ENCODE results near the gene GATAD2A.
"Not testable (repeated sequence)": the region's sequence is repeated elsewhere in the genome, so short reads cannot be mapped to it uniquely, and the experiment has no call there.

The GATAD2A gene

DNA sequence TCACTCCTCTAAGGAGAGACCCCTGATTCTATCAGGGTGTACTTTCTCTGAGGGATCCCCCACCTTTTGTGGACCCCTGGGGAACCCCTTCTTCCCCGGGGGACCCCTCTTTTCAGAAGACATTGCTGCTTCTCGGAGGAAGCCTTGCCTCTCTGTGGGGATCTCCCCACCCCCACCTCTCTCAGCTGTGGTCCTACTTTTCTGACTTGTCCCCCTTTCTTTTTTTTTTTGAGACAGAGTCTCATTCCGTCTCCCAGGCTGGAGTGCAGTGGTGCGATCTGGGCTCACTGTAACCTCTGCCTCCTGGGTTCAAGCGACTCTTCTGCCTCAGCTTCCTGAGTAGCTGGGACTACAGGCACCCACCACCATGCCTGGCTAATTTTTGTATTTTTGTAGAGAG lies 18.4 kb upstream of the GATAD2A start:
- Histone ChIP-seq H3K4me3 (peak overlapping the region; percentile 96), H4K20me1 (0 out of 2 replicates have a peak, but pooled peaks cover 9% of the 10 kb centered on the region), H3K4me1 (peaks cover 78% of the 10 kb centered on the region), H3K9ac (peak overlapping the region; percentile 97), H3K27me3 (no peaks in the 10 kb centered on the region), H3K4me2 (peak overlapping the region; percentile 94), H3K27ac (peak overlapping the region; percentile 96), H3K9me3 (no peaks in the 10 kb centered on the region), H3K36me3 (0 out of 2 replicates have a peak, but pooled peaks cover 3% of the 10 kb centered on the region)
- no peak for TF ChIP-seq Cebpa-rat (IDR thresholded peaks at IDR 0.05)

DNA sequence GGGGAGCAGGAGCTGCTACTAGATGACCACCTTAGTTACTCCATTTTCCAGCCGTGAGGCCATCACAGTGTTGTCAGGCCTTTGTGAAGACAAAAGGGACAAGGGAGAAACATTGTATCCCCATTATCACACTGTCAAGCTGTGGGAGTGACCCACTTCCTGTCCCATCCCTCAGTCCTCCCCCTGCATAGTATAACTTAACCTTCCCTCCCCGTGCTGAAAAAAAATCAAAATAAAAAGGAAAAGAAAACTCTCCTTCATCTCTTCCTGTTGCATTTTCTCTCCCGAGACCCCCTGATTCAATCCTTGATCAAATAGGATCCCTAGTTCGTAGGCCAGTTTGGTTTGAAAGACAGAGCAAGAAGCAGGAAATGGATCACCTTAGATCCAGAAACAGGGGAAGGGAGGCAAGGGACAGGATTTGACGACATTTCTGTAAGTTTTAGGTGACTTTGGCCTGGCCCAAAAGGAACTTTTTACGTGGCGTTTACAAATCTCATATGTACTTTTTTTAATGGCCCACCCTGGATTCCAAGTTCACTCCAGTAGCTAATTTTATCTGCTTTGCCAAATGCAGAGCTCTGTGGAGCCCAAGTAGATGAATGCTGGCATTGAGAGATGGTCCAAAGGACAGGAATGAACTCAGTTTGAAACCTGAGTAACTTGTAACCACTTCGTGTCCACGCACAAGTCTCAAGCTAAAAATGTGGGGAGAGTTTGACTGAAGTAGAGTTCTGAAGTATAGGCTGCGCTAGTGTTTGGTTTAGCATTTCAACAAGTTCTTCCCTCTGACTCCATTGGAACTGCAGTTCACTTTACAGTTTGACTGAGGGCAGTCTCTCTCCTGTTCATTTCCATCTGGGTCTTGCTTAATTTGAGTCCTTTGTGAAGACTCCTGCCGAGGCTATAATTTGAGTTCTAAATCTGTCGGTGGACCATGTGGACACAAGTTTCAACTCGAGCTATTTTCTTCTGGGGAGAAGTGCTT lies 16.6 kb upstream of the GATAD2A start:
- H3K4me1 ChIP-seq: peaks cover 86% of the 10 kb centered on the region
- TF ChIP-seq Cebpa-rat (IDR thresholded peaks at IDR 0.05): no peak
- peak overlapping the region; percentile 39; the same call in 1 of the 2 replicates for H3K4me3 ChIP-seq
- H4K20me1 ChIP-seq: peaks cover 11% of the 10 kb centered on the region; the same call in 1 of the 2 replicates
- H3K9ac ChIP-seq: peak overlapping the region; percentile 55
- H3K27me3 ChIP-seq: no peaks in the 10 kb centered on the region
- peak overlapping the region; percentile 94 for H3K4me2 ChIP-seq
- 0 out of 2 replicates have a peak, but pooled peaks cover 3% of the 10 kb centered on the region for H3K36me3 ChIP-seq
- peak overlapping the region; percentile 96 for H3K27ac ChIP-seq
- H3K9me3 ChIP-seq: no peaks in the 10 kb centered on the region

DNA sequence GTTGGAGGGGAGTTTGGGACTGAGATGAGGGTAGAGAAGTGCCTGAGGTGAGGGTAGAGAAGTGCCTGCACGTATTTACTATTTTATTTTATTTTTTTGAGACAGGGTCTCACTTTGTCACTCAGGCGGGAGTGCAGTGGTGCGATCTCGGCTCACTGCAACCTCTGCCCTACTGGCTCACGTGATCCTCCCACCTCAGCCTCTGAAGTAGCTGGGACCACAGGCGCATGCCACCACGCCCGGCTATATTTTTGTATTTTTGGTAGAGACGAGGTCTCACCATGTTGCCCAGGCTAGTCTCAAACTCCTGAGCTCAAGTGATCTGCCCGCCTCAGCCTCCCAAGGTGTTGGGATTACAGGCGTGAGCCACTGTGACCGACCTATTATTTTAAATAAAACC lies 15.8 kb upstream of the GATAD2A start:
- not testable (repeated sequence) for H3K36me3 ChIP-seq, H3K27me3 ChIP-seq, H3K9me3 ChIP-seq
- H4K20me1 ChIP-seq: peaks cover 19% of the 10 kb centered on the region; the same call in 1 of the 2 replicates
- H3K4me1 ChIP-seq: peaks cover 86% of the 10 kb centered on the region
- H3K4me2 ChIP-seq: peak overlapping the region; percentile 94
- H3K27ac ChIP-seq: peak overlapping the region; percentile 96
- H3K4me3 ChIP-seq: peak overlapping the region; percentile 2; the same call in 1 of the 2 replicates
- H3K9ac ChIP-seq: peak overlapping the region; percentile 55; the same call in 1 of the 2 replicates

DNA sequence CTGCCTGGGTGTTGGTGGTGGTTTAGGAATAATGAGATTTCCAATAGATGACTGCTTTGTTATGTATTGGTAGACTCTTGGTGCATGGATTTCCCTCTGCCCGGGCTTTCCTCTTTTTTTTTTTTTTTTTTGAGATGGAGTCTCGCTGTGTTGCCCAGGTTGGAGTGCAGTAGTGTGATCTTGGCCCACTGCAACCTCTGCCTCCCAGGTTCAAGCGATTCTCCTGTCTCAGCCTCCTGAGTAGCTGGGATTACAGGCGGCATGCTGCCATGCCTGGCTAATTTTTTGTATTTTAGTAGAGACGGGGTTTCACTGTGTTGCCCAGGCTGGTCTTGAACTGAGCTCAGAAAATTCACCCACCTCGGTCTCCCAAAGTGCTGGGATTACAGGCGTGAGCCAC lies 11.1 kb upstream of the GATAD2A start:
- not testable (repeated sequence) for H3K4me3 ChIP-seq, H3K9me3 ChIP-seq, H3K27me3 ChIP-seq, H3K36me3 ChIP-seq
- H3K4me2 ChIP-seq: peak overlapping the region; percentile 94
- peaks cover 99% of the 10 kb centered on the region for H3K4me1 ChIP-seq
- H4K20me1 ChIP-seq: peaks cover 36% of the 10 kb centered on the region
- peak overlapping the region; percentile 96 for H3K27ac ChIP-seq
- peak overlapping the region; percentile 25; the same call in 1 of the 2 replicates for H3K9ac ChIP-seq

DNA sequence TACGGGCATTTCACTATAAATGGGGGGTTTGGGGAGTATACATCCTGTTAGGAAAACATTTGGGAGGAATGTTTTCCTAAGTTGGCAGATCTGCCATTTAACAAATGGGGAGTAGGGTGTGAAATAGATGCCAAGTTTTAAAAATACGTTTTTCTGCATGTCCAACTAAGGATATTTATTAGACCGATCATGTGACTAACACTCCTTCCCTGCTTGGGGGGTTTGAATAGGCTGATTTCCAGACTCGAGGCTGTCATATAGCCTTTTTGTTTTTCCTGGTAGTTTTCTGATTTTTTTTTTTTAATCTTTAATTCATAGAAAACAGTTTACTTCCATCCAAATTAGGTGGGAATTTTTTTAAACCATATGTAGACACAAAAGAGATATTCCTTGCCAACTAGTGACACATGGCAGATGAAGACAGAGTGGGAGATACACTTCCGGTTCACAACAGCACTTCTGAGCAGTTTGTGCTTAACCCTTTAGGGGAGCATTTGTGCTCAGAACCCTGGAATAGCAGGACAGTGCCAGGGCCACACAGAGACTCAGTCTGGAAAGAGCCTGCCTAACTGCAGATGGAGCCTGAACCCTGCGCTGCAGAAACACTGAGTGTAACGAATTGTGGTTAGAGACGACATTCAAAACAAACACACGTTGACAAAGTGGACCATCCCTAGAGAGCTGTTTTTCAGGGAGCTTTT lies 5.6 kb upstream of the GATAD2A start:
- Histone ChIP-seq H3K4me3 (no peak overlapping the region; the same call in 1 of the 2 replicates), H3K4me2 (peak overlapping the region; percentile 73), H3K27me3 (no peaks in the 10 kb centered on the region), H3K9ac (peak overlapping the region; percentile 36), H3K27ac (peak overlapping the region; percentile 45), H4K20me1 (peaks cover 67% of the 10 kb centered on the region), H3K36me3 (no peaks in the 10 kb centered on the region), H3K9me3 (no peaks in the 10 kb centered on the region), H3K4me1 (peaks cover 95% of the 10 kb centered on the region)
- no peak for TF ChIP-seq Cebpa-rat (IDR thresholded peaks at IDR 0.05)

DNA sequence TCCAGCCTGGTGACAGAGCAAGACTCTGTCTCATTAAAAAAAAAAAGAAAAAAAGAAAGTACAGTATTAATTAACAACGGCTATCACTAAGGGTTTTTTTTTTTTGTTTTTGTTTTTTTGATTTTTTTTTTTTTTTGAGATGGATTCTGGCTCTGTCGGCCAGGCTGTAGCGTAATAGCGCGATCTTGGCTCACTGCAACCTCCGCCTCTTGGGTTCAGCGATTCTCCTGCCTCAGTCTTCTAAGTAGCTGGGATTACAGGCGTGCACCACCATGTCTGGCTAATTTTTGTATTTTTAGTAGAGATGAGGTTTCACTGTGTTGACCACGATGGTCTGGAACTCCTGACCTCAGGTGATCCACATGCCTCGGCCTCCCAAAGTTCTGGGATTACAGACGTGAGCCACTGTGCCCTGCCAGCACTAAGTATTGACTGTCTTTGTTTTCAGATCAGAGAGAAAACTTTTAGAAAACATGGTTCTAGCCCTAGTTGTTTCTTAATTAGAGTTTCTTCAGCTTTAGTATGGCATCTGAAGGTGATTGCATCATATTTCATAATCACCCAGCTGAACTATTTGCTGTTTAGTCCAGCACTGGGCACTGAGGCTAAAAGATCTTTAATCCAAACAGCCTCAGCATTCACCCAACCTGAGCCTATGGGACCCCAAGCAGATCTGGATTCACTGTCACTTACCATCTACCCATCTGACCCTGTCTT lies 2.7 kb upstream of the GATAD2A start:
- no peaks in the 10 kb centered on the region for H3K36me3 ChIP-seq
- no peaks in the 10 kb centered on the region for H3K9me3 ChIP-seq
- H3K4me3 ChIP-seq: no peak overlapping the region
- peak overlapping the region; percentile 29 for H3K4me2 ChIP-seq
- peak; percentile 80 for TF ChIP-seq Cebpa-rat (IDR thresholded peaks at IDR 0.05)
- H3K9ac ChIP-seq: no peak overlapping the region
- H3K4me1 ChIP-seq: peaks cover 86% of the 10 kb centered on the region
- peaks cover 66% of the 10 kb centered on the region for H4K20me1 ChIP-seq
- no peaks in the 10 kb centered on the region for H3K27me3 ChIP-seq
- peak overlapping the region; percentile 8; the same call in 1 of the 2 replicates for H3K27ac ChIP-seq

DNA sequence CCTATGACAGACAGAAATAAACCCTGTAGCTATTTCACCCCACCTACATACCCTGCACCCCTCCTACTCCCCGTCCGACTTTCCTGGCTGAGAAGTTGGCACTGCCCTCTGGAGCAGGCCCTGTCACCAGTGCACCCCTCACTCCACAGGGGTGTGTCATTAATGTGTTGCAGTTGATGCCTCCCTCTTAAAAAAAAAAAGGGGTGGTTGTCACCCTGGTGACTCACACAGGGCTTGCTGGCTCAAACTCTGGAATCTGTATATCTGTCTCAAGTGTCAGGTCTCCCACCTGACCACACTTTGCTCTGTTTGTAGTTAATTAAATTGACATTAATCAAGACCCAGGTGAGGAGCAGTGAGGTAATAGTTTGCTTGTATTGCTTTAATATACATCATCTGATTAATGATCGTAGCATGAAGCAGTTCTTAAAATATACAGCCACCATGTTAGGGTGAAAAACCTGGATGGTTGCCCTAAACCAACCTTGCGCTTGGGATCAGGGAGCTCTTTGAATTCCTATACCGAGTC lies 2.0 kb upstream of the GATAD2A start:
- H3K27ac ChIP-seq: no peak overlapping the region

DNA sequence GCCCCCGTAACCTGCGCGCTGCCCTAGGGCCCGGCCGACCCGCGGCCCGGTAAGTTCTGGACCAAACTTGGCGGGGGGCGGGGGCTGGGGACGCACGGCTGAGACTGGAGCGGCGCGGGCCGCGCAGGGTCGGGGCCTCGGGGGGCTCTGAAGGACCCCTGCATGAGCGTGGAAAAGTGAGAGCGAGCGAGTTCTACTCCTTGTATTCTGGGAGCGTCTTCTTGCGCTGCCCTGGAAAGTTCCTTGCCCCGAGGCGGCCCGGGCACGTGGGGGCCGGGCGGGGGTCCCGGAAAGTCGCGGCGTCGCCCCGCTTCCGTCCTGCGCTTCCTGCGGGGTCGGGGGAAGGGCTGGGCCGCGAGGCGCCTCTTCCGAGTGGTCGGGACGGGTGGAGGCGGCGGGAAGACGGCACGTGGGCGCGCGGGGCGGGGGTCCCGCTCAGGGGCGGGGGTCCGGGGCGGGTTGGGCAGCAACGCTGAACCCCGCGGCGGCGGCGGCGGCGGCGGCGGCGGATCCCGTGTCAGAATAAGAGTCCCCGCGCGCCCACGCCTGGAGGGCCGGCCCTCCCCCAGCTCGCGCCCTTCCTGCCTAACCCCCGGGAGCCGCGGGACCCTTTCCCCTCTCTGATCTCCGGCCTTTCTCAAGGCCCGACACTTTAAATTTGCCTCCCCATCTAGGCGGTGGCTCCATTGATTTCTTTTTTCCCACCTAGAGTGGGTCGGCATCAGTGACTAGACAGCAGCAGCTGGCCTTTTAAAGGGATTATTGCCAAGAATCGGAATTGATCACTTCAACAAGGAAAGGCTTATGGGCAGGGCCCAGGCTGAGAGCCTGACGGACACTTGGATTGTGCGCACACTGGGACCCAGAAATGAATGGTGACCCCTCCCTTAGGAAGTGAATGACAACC lies 749 bp downstream of the GATAD2A start:
- peak overlapping the region; percentile 94 for H3K9ac ChIP-seq
- H3K27ac ChIP-seq: peak overlapping the region; percentile 95
- no peak for TF ChIP-seq Cebpa-rat (IDR thresholded peaks at IDR 0.05)
- no peaks in the 10 kb centered on the region for H3K9me3 ChIP-seq
- peaks cover 79% of the 10 kb centered on the region for H4K20me1 ChIP-seq
- H3K36me3 ChIP-seq: peaks cover 9% of the 10 kb centered on the region
- H3K4me2 ChIP-seq: peak overlapping the region; percentile 96
- peak overlapping the region; percentile 88 for H3K4me3 ChIP-seq
- H3K27me3 ChIP-seq: no peaks in the 10 kb centered on the region
- peaks cover 86% of the 10 kb centered on the region for H3K4me1 ChIP-seq

More for the DNA sequence above, 2.0 kb upstream of the GATAD2A start:
- Histone ChIP-seq H3K4me3 (no peak overlapping the region), H3K27me3 (no peaks in the 10 kb centered on the region), H3K4me1 (peaks cover 86% of the 10 kb centered on the region), H3K9ac (no peak overlapping the region), H4K20me1 (peaks cover 72% of the 10 kb centered on the region), H3K36me3 (no peaks in the 10 kb centered on the region), H3K4me2 (peak overlapping the region; percentile 29; the same call in 1 of the 2 replicates), H3K9me3 (no peaks in the 10 kb centered on the region)
- TF ChIP-seq Cebpa-rat (IDR thresholded peaks at IDR 0.05): no peak
